Measurements from ENCODE around the gene ATP2B2.

ATP2B2 gene

GRCh38 chr3:10423171-10423882 is 82.1 kb downstream of the ATP2B2 start:
- no peak for DNase-seq

DNA sequence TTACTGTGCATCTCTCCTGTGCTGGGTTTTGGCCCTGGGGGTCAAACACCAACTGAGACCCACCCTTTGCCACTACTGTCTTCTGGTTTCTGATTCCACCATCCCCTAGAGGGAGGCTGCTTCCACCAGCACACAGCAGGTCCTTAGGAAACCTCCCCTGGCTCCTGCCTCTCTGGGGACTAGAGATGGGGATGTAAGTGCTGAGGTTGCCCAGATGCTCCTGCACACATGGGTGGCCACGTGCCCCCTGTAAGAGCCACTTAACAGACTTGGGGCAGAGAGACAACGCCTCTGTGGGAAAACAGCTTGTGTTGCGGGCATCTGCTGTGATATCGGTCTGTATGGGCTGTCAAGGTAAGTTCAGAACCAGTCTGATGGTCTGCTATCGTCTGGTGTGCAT is 83.4 kb downstream of the ATP2B2 start:
- no peak for DNase-seq

DNA sequence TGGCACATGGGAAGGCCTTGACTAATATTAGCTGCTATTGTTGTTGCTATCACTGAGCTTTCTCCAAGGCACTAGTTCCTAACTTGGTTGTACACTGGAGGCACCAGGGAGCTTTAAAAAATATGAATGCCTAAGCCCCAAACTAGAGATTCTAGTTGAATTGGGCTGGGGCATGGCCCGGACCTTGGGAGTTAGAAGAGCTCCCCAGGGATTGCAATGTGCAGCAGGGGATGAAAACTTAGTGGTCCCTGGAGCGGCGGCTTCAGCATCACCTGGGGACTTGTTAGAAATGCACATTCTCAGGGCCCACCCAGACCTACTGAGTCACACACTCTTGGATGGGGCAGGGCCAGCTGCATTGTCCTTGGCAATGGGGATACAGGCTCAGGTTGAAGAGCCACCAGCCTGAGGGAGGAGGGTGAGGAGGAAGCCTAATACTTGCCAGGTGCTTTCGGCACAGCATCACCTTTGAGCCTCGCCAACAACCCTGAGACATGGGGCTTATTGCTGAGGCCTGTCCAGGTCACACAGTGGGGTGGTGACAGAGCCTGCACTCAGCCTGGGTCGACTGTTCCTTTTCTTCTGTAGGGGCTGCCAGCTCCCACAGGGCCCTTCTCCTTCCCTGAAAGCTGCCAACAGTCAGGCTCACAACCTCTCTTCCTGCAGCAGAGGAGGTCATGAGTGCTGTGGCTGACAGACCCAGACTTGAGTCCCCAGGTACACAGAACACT is 84.5 kb downstream of the ATP2B2 start:
- DNase-seq: no peak

- no peak for DNase-seq
Measured at GRCh38 chr3:10419637-10420232, 85.7 kb downstream of the ATP2B2 start.

DNA sequence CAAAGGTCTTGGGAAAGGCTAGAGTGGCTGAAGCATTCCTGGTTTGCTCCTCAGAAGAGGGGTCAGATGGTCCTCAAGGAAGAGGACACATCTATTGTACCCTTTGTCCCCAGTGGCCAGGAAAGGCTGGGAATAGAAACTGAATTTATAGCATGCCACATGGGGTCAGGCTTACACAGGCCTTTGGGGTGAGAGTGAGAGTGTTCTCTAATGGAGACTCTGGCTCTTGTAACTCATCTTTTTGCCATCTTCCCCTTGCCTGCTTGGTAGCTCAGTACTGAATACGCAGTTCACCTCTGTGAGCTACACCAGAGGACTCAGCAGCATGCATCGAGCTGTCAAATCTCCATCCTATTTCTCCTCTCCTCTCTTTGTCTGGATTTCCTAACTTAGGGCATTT is 87.5 kb downstream of the ATP2B2 start:
- DNase-seq: no peak

GRCh38 chr3:10416730-10417300 is 88.6 kb downstream of the ATP2B2 start:
- DNase-seq: no peak

DNA sequence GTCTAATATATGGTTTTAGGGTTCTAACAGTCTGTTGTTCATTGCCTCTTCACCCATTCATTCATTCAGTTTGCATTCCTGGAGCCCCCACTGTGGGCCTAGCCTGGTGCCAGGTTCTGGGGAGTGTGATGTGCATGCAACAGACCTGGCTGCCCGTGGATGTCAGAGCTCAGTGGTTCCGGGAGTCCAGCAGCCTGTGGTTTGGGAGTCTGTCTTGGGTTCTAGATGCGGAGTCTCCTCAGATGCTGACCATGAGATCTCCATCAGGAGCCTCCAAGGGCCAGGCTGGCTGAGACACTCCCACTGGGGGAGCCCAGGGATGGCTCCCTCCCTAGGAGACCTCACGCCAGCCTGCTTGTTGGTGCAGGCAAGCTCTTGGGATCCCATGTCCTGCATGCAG is 92.3 kb downstream of the ATP2B2 start:
- DNase-seq: no peak

GRCh38 chr3:10411598-10412332 is 93.6 kb downstream of the ATP2B2 start:
- DNase-seq: no peak

- no peak for DNase-seq
Measured at GRCh38 chr3:10410383-10411002, 94.9 kb downstream of the ATP2B2 start.

GRCh38 chr3:10408680-10409079 is 96.7 kb downstream of the ATP2B2 start:
- DNase-seq: no peak

DNA sequence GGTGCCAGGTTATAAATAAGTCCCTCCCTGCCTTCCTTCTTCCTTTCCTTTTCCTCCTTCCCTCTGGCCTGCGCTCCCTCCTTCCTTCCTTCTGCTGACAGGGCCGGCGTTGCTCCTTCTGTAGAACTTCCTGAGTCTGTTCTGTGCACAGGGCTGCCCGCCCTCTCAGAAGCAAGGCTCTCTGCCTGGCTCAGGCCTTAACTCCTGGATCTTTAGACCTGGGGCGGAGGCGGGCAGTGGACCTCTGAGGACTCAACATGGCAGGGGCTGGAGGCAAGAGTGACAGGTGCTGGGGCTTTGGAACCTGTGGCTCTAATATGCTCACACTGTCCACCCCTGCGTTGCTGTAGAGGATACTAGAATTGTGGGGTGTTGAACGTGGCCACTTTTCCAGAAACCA is 98.0 kb downstream of the ATP2B2 start:
- DNase-seq: no peak

DNA sequence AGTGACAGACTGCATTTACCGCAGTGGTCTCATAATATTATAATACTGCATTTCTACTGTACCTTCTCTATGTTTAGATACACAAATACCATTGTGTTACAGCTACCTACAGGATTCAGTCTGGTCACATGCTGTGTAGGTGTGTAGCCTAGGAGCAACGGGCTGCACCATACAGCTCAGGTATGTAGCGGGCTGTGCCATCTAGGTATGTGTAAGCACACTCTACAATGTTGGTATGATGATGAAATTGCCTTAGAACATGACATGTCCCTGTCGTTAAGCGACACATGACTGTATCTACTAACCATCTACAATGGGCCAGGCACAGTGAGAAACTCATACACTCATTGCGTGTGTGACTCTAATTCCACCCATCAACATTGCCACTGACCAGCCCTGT is 99.0 kb downstream of the ATP2B2 start:
- DNase-seq: no peak

- DNase-seq: no peak
Measured at GRCh38 chr3:10405816-10406215, 99.6 kb downstream of the ATP2B2 start.

DNA sequence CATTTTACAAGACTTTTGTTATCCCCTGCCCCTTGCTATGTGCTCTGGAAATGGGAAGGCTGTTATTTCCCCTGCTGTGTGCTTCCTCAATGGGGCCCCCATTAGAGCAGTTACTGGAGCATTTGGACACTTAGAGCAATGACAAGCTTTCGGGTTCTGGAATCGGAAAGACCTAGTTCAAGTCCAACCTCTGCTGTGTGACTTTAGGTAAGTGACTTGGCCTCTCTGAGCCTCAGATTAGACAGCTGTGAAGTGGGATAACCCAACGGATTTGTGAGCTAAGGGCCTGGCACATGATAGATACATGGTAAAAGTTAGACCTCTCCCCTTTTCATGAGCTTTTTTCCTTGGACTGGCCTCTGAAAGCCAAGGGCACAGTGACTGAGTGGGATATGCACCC is 100.5 kb downstream of the ATP2B2 start:
- no peak for DNase-seq

DNA sequence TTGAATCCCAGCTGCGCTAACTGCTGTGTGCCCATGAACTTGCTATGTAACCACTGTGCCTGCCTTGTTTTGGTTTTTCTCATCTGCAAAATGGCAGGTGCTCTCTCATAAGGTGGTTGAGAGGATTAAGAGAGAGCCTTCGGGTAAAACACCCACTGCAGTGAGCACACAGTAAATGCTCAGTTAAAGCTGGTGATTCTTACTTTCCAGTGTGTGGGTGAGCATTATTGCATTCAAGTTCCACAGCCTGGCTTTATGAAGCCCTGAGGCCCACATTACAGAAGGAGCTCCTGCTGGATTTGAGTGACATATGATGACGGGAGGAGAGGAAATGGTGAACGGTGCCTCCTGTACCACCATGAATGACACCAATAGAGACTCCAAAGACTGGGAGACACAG is 101.0 kb downstream of the ATP2B2 start:
- no peak for DNase-seq

GRCh38 chr3:10401990-10402761 is 103.2 kb downstream of the ATP2B2 start:
- DNase-seq: no peak

DNA sequence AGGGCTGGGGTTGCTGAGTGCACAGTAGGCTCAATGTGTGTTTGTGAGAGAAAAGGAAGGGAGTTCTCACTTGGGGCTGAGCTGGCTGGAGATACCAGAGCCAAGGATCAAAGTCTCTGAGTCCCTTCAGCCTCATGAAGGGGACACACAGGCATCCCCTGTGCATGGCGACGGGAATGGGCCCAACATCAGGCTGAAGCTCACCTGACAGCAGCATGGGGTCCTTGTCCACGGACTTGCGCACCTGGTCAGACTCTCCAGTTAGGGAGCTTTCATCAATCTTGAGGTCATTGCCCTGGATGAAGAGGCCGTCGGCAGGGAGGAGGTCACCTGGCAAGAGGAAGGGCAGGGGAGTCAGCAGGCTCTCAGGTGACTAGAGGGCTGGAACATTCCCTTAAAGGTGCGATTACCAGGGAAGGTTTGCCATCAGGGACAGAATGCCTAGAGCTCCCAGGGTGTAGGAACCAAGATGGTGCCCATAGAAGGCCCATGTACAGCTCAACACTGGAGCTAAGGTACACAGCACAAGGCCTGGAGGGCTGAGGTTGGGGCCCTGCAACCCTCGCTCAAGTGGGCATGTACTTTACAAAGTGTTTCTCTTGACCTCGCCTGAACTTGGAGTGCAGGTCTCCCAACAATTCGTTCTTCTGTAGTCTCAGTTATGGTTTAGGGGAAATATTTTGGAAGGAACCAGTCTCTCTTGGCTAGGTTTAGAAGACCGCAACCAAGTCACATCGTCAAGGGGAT is 104.5 kb downstream of the ATP2B2 start:
- no peak for DNase-seq

- DNase-seq: no peak
Measured at GRCh38 chr3:10400050-10400748, 105.2 kb downstream of the ATP2B2 start.

DNA sequence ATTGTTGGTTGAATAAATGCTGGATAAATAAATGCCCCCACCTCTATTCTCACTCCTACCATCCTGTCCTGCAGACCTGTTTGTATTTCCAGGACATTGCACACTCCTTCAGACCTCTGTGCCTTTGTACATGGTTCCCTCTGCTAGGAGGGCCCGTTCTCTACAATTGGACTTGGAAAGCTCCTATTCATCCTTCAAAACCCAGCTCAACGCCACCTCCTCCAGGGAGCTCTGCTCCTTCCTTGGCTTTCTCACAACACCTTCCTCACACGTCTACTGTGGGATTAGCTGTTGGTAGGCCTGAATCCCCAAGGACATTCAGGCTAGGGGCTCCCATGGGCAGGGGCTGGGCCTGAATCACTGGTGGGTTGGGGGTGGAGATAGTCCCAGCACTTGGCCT is 105.8 kb downstream of the ATP2B2 start:
- no peak for DNase-seq

DNA sequence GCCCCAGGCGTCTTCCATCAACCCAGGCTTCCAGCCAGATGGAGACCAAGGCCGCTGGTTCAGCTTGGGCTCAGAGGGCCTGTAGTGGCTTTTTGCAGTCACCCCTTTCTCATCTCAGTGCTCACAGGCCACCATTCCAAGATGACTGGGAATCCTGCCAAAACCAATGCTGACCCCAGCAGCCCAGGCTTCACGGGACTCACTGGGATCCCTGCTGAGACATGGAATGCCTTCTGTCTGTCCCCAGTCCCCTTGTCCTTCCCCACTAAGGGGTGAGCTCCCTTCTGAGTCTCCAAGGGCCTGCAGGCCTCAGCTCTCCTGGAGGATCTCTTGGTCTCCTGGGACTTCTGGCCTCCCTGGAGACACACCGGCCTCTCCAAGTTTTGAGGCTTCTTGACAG is 107.0 kb downstream of the ATP2B2 start:
- no peak for DNase-seq

DNA sequence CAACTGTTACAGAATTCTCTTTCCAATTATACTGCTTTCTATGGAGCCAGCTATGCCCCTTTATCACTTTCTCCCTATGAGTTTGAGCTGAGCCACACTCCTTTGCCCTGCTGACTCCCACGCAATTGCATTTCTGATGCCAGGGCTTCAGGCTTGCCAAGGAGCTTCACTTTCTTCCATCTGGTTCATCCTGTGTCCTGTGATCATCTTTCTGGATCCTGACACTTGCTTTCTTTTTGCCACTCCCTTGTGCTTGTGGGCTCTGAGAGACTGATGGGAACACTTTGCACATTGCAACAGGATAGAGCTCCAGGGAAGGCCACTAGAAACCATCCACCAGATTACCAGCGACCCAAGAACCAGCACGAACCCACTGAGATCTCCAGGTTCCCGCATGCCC is 107.5 kb downstream of the ATP2B2 start:
- DNase-seq: no peak

All from NCI-H1436 treated with DMSO at 0.1 percent for 48 hours (cell line).